ENCODE results near the gene SRSF11. TPM values are rescaled to one million over a fixed set of nuclear protein-coding genes. Genes with fewer than 3 reads are reported as not detected.

The SRSF11 gene
- total RNA-seq, 2 donors from 2014 or later, result 38.4 to 47.9 TPM

DNA sequence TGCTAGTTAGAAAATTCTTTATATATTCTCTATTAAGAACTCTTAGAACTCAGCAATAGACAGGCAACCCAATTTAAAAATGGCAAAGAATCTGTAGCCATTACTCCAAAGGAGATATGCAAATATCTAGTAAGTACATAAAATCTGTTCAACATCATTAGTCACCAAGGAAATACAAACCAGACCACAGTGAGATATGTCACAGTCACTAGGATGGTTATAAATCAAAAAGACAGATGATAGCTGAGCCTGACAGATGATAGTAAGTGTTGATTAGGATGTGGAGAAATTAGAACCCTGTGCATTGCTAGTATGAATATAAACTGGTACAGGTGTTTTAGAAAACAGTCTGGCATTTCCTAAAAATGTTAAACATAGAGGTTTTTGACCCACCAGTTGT, 26.6 kb downstream of the SRSF11 start:
- TF ChIP-seq, protein P1, sequence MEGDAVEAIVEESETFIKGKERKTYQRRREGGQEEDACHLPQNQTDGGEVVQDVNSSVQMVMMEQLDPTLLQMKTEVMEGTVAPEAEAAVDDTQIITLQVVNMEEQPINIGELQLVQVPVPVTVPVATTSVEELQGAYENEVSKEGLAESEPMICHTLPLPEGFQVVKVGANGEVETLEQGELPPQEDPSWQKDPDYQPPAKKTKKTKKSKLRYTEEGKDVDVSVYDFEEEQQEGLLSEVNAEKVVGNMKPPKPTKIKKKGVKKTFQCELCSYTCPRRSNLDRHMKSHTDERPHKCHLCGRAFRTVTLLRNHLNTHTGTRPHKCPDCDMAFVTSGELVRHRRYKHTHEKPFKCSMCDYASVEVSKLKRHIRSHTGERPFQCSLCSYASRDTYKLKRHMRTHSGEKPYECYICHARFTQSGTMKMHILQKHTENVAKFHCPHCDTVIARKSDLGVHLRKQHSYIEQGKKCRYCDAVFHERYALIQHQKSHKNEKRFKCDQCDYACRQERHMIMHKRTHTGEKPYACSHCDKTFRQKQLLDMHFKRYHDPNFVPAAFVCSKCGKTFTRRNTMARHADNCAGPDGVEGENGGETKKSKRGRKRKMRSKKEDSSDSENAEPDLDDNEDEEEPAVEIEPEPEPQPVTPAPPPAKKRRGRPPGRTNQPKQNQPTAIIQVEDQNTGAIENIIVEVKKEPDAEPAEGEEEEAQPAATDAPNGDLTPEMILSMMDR (IDR thresholded peaks at IDR 0.05), result no peak
- no peaks in the 10 kb centered on the region for H3K9me3 ChIP-seq
- H3K4me3 ChIP-seq, result no peak overlapping the region
- no peak overlapping the region for H3K27ac ChIP-seq
- H3K36me3 ChIP-seq, result peaks cover 99% of the 10 kb centered on the region
- H3K4me1 ChIP-seq, result no peaks in the 10 kb centered on the region
- no peaks in the 10 kb centered on the region for H3K27me3 ChIP-seq
- DNase-seq (ENCODE audit: low spot score), result no peak

DNA sequence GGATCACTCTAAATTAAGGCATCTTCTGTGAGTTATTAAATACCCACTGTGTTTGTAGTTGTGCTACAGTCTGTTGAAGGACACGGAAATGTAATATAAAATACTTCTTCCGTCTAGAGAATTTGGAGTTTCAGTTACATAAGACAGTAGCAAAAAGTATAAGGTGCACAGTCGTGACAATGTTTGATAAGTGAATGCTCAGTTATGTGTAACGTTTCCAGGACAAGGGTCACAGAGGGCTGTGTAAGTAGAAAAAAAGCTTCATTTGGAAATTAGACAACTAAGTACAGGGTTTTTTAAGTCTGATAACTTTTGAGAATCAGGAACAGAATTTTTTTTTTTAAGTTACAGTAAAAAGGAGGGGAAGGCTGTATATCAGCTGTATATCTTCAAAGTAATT, 27.5 kb downstream of the SRSF11 start:
- Histone ChIP-seq H3K36me3 (peaks cover 94% of the 10 kb centered on the region), H3K27me3 (no peaks in the 10 kb centered on the region), H3K9me3 (no peaks in the 10 kb centered on the region), H3K4me1 (no peaks in the 10 kb centered on the region), H3K27ac (no peak overlapping the region), H3K4me3 (no peak overlapping the region)
- TF ChIP-seq, protein P1 (IDR thresholded peaks at IDR 0.05), result no peak
- DNase-seq (ENCODE audit: low spot score), result no peak

GRCh38 chr1:70256664-70257063, 35.5 kb downstream of the SRSF11 start:
- Histone ChIP-seq H3K27me3 (no peaks in the 10 kb centered on the region), H3K4me1 (no peaks in the 10 kb centered on the region), H3K4me3 (no peak overlapping the region), H3K9me3 (no peaks in the 10 kb centered on the region), H3K27ac (no peak overlapping the region), H3K36me3 (peaks cover 16% of the 10 kb centered on the region)
- no peak for DNase-seq (ENCODE audit: low spot score)
- TF ChIP-seq, protein P1 (IDR thresholded peaks at IDR 0.05), result no peak

GRCh38 chr1:70264839-70265238, 43.7 kb downstream of the SRSF11 start:
- Histone ChIP-seq H3K27ac (peak overlapping the region in 1 of 2 donors; percentile 44), H3K9me3 (peaks cover 0 to 8% of the 10 kb centered on the region in 2 donors), H3K4me1 (peaks cover 0 to 8% of the 10 kb centered on the region in 2 donors), H3K27me3 (no peaks in the 10 kb centered on the region), H3K36me3 (peaks cover 16% of the 10 kb centered on the region), H3K4me3 (no peak overlapping the region)
- TF ChIP-seq, protein P1 (IDR thresholded peaks at IDR 0.05), result no peak
- no peak for DNase-seq (ENCODE audit: low spot score)

- Histone ChIP-seq H3K4me1 (peaks cover 0 to 8% of the 10 kb centered on the region in 2 donors), H3K27ac (no peak overlapping the region), H3K9me3 (peaks cover 0 to 8% of the 10 kb centered on the region in 2 donors), H3K4me3 (no peak overlapping the region), H3K27me3 (no peaks in the 10 kb centered on the region), H3K36me3 (peaks cover 16% of the 10 kb centered on the region)
- TF ChIP-seq, protein P1 (IDR thresholded peaks at IDR 0.05), result no peak
- DNase-seq (ENCODE audit: low spot score), result no peak
These were observed 44.8 kb downstream of the SRSF11 start for GRCh38 chr1:70265946-70266345.

DNA sequence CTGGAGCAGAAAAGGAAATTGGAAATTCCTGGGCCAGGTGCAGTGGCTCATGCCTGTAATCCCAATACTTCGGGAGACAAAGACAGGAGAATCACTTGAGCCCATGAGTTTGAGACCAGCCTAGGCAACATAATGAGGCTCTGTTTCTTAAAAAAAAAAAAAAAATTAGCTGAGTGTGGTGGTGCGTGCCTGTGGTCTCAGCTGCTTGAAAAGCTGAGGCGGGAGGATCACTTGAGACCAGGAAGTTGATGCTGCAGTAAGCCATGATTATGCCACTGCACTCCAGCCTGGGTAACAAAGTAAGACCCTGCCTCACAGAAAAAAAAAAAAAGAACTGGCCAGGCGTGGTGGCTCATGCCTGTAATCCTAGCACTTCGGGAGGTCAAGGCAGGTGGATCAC, 56.7 kb downstream of the SRSF11 start:
- Histone ChIP-seq H3K27ac (no peak overlapping the region), H3K9me3 (no peaks in the 10 kb centered on the region), H3K4me3 (no peak overlapping the region), H3K36me3 (peaks cover 22% of the 10 kb centered on the region), H3K4me1 (no peaks in the 10 kb centered on the region), H3K27me3 (no peaks in the 10 kb centered on the region)
- DNase-seq (ENCODE audit: low spot score), result no peak
- TF ChIP-seq, protein P1 (IDR thresholded peaks at IDR 0.05), result no peak
